Neural crest cell (in vitro differentiated cells): ENCODE measurements around the gene RPS24. TPM values are rescaled to one million over a fixed set of nuclear protein-coding genes. Genes with fewer than 3 reads are reported as not detected.

Experiments used
- DNase-seq: peaks from one replicate; pipeline ENCODE4 v3.0.0; 2021; ENCODE audit warnings: low read depth, mixed read lengths, low spot score
- H3K27ac Mint-ChIP-seq: one replicate; pipeline ENCODE4 v1.8.0; 2021; ENCODE audit warnings: mild to moderate bottlenecking, mixed read lengths; ENCODE audit not compliant: unreplicated experiment
- H3K27me3 Mint-ChIP-seq: 2 replicates; pipeline ENCODE4 v1.8.0; 2021; ENCODE audit warnings: low read depth, mild to moderate bottlenecking, mixed read lengths
- H3K36me3 Mint-ChIP-seq: 2 replicates; pipeline ENCODE4 v1.8.0; 2021; ENCODE audit warnings: low read depth, mild to moderate bottlenecking, mixed read lengths
- H3K4me1 Mint-ChIP-seq: 2 replicates; pipeline ENCODE4 v1.8.0; 2021; ENCODE audit warnings: mixed read lengths
- H3K4me3 Mint-ChIP-seq: one replicate; pipeline ENCODE4 v1.8.0; 2021; ENCODE audit warnings: mild to moderate bottlenecking, mixed read lengths
- H3K9me3 Mint-ChIP-seq: 2 replicates; pipeline ENCODE4 v1.8.0; 2021; ENCODE audit warnings: mixed read lengths
- CTCF ChIP-seq: fragments of 200-600 bp; sonication (generic); conservative IDR thresholded peaks from 2 replicates; pipeline ENCODE4 v1.5.0; 2021; ENCODE audit warnings: antibody characterized with exemption, mild to moderate bottlenecking
- total RNA-seq: library from RNA; stranded (reverse); gene quantifications from 2 replicates; pipeline ENCODE4 v1.2.1, GENCODE V29; 2021

RPS24 gene
- total RNA-seq, 1 donor from 2014 or later = 1,546 TPM

- peak; percentile 80 for TF ChIP-seq CTCF
- no peaks in the 10 kb centered on the region for H3K9me3 Mint-ChIP-seq
These were observed 4.1 kb upstream of the RPS24 start, which contains the start of gene POLR3A for GRCh38 chr10:78029269-78030226. POLR3A (minus strand) TSS chr10:78029515; CDS start chr10:78029407, 108 bp downstream.

GRCh38 chr10:78033387-78033636 lies 351 bp upstream of the RPS24 start:
- Mint-ChIP-seq H3K9me3 (no peaks in the 10 kb centered on the region), H3K27ac (peak overlapping the region; percentile 89), H3K4me3 (peak overlapping the region; percentile 98)

More at GRCh38 chr10:78029269-78030226, 4.1 kb upstream of the RPS24 start, which contains the start of gene POLR3A:
- Mint-ChIP-seq H3K4me1 (peaks cover 23% of the 10 kb centered on the region), H3K36me3 (peaks cover 10% of the 10 kb centered on the region), H3K27ac (peak within 1 kb of the TSS; percentile 95), H3K27me3 (no peaks in the 10 kb centered on the region), H3K4me3 (peak within 1 kb of the TSS; percentile 99)
- DNase-seq = peak; percentile 91

GRCh38 chr10:78035025-78035424 lies 1.4 kb downstream of the RPS24 start:
- peaks cover 53% of the 10 kb centered on the region for H3K4me1 Mint-ChIP-seq
- no peaks in the 10 kb centered on the region for H3K27me3 Mint-ChIP-seq
- no peak for DNase-seq
- H3K9me3 Mint-ChIP-seq = no peaks in the 10 kb centered on the region
- no peak overlapping the region for H3K27ac Mint-ChIP-seq
- TF ChIP-seq CTCF = no peak
- H3K4me3 Mint-ChIP-seq = peak overlapping the region; percentile 98
- H3K36me3 Mint-ChIP-seq = peaks cover 19% of the 10 kb centered on the region

More at GRCh38 chr10:78033387-78033636, 351 bp upstream of the RPS24 start:
- peaks cover 16% of the 10 kb centered on the region for H3K36me3 Mint-ChIP-seq
- TF ChIP-seq CTCF = no peak
- H3K4me1 Mint-ChIP-seq = peaks cover 50% of the 10 kb centered on the region
- no peaks in the 10 kb centered on the region for H3K27me3 Mint-ChIP-seq
- no peak for DNase-seq

DNA sequence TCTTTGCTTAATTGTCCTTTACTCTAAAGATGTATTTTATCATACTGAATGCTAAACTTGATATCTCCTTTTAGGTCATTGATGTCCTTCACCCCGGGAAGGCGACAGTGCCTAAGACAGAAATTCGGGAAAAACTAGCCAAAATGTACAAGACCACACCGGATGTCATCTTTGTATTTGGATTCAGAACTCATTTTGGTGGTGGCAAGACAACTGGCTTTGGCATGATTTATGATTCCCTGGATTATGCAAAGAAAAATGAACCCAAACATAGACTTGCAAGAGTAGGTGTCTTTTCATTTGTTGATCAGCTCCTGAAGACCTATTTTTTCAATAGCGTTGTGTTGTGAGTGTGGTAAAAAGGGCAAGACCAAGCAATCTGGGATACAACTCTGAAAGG lies 1.8 kb downstream of the RPS24 start:
- Mint-ChIP-seq H3K4me1 (peaks cover 53% of the 10 kb centered on the region), H3K27me3 (no peaks in the 10 kb centered on the region), H3K9me3 (no peaks in the 10 kb centered on the region), H3K27ac (peak overlapping the region; percentile 28), H3K4me3 (peak overlapping the region; percentile 98), H3K36me3 (peaks cover 19% of the 10 kb centered on the region)
- DNase-seq = no peak
- no peak for TF ChIP-seq CTCF

DNA sequence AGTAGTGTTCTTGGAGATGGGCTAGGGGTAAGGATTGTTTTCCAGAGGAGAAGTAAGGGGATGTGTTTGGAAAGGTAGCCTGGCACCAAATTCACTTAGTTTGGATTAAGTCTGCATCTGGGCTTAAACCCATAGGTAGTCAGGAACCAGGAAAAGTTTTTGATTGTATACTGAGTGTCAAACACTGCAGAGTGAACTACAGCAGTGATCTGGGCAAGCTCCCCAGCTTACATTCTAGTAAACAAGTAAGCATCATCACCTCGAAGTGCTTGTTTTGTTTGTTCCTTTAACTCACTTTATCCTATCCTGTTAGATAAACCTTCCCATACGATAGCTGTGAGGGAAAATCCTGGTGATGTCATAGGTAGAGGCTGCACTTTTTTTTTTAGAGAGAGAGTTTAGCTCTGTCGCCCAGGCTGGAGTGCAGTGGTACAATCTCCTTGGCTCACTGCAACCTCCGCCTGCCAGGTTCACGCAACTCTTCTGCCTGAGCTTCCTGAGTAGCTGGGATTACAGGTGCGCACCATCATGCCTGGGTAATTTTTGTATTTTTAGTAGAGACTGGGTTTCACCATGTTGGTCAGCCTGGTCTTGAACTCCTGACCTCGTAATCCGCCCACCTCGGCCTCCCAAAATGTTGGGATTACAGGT lies 2.4 kb downstream of the RPS24 start:
- H3K4me1 Mint-ChIP-seq = peaks cover 58% of the 10 kb centered on the region
- TF ChIP-seq CTCF = no peak
- H3K4me3 Mint-ChIP-seq = peak overlapping the region; percentile 98
- no peaks in the 10 kb centered on the region for H3K27me3 Mint-ChIP-seq
- peak overlapping the region; percentile 28 for H3K27ac Mint-ChIP-seq
- peaks cover 25% of the 10 kb centered on the region for H3K36me3 Mint-ChIP-seq
- DNase-seq = no peak
- no peaks in the 10 kb centered on the region for H3K9me3 Mint-ChIP-seq
